Tibial nerve (tissue), 4 donors: ENCODE measurements around the gene PLPP3. TPM values are rescaled to one million over a fixed set of nuclear protein-coding genes. Genes with fewer than 3 reads are reported as not detected.
A peak's percentile ranks its signal among the peaks of the same experiment; 100 is the strongest.

ENCODE experiments used
- DNase-seq, 2 donors: peaks; one replicate each; pipeline ENCODE4 v3.0.0-alpha.2; 2019; ENCODE audit warnings: low spot score in 2 of 2
- H3K27ac ChIP-seq, 4 donors: fragments of 200-600 bp; sonication (generic) in 3 of 4; one replicate each; pipeline ENCODE4 v1.5.1; 2017 to 2019; ENCODE audit warnings: mild to moderate bottlenecking in 1 of 4
- H3K27me3 ChIP-seq, 2 donors: fragments of 200-600 bp; sonication (generic) in 1 of 2; one replicate each; pipeline versions ENCODE4 v1.5.1 to v1.6.0; 2017 to 2019
- H3K36me3 ChIP-seq, 3 donors: fragments of 200-600 bp; sonication (generic); one replicate each; pipeline ENCODE4 v1.5.1; 2018 to 2019
- H3K4me1 ChIP-seq, 4 donors: fragments of 200-600 bp; sonication (generic) in 3 of 4; one replicate each; pipeline ENCODE4 v1.5.1; 2017 to 2019
- H3K4me3 ChIP-seq, 4 donors: fragments of 200-600 bp; sonication (generic) in 3 of 4; one replicate each; pipeline ENCODE4 v1.5.1; 2017 to 2019; ENCODE audit warnings: mild to moderate bottlenecking in 1 of 4, moderate library complexity in 1 of 4
- H3K9me3 ChIP-seq, 4 donors: fragments of 200-600 bp; sonication (generic) in 3 of 4; one replicate each; pipeline ENCODE4 v1.5.1; 2017 to 2019
- EP300 ChIP-seq, 2 donors: sonication (generic); formaldehyde crosslinking; IDR thresholded peaks; one replicate each; pipeline ENCODE4 v1.6.1; 2017; ENCODE audit warnings: antibody characterized with exemption in 2 of 2, mild to moderate bottlenecking in 1 of 2
- POLR2A ChIP-seq, 2 donors: fragments of 450-650 bp; IDR thresholded peaks; one replicate each; pipeline ENCODE4 v1.6.1; 2017; ENCODE audit warnings: antibody characterized with exemption in 2 of 2, mild to moderate bottlenecking in 2 of 2, moderate library complexity in 2 of 2
- WGBS, 2 donors: methylation state at CpG; one replicate each; pipeline ENCODE4 v1.1.5; 2018; 5-methylcytosine and 5-hydroxymethylcytosine counted together
- total RNA-seq, 4 donors: library from RNA; depleted of rRNA; stranded (reverse); fragments of >200 nt; gene quantifications; one replicate each; pipeline ENCODE4 v1.1.0, GENCODE V29; 2016
- TF ChIP-seq, protein P1 (sequence below), 5 experiments: fragments of 200-600 bp in 3 of 5; fragments of 450-650 bp in 2 of 5; sonication (generic) in 3 of 5; IDR thresholded peaks; one replicate each; pipeline ENCODE4 v1.5.1; 2016 to 2019; ENCODE audit warnings: antibody characterized with exemption in 5 of 5, mild to moderate bottlenecking in 3 of 5, moderate library complexity in 2 of 5

PLPP3 gene
- 100 to 1,000 TPM; 139 to 307 (median 267) TPM for total RNA-seq

DNA sequence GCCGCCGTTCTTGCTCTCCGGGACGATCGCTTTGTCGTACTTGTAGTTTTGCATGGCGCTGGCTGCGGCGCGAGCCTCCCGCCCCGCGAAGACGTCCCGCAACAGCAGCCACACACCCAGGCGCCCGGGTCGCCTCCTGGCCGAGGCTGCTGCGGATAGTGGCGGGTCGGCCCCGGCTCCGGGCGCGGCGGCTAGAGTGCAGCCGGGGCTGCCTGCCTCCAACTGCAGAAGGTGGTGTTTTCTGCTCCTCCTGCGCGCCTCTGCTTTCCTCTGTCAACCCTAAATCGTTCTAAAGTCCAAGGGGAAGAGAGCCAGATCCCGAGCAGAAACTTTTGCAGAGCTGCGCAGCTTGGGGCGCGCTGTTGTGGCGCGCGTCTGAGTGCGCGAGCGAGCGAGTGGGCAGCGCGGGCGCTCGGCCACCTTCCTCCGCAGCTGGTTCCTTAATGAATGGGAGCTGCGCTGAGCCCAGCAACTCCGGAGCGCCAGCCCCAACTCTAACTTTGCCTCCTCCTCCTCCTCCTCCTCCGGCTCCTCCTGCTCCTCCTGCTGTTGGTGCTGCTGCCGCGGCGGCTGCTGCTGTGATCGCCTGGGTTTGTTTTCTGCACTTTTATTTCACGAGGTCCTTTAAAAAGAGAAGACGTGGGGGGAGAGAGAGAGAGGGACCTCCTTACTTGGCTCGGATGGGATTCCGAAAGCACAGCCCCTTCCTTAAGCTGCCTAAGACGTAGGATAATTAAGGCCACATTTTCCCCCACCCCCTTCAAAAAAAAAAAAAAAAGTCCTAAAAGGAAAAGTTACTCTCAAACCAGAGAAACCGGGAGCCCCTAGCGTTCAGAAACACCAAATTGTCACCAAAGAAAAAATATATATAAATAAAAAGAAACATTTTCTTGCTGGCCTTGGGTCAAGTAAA is at the start of gene PLPP3:
Gene PLPP3 (minus strand): TSS at position 601 of the 913 bp plus-strand sequence. CDS start 547 bp downstream, at position 54.
- DNase-seq, result peak; percentile 78 to 83
- TF ChIP-seq POLR2A (IDR thresholded peaks at IDR 0.05) (peak; percentile 91 to 92), EP300 (IDR thresholded peaks at IDR 0.05) (peak in 1 of 2 donors; percentile 96)
- TF ChIP-seq, protein P1, sequence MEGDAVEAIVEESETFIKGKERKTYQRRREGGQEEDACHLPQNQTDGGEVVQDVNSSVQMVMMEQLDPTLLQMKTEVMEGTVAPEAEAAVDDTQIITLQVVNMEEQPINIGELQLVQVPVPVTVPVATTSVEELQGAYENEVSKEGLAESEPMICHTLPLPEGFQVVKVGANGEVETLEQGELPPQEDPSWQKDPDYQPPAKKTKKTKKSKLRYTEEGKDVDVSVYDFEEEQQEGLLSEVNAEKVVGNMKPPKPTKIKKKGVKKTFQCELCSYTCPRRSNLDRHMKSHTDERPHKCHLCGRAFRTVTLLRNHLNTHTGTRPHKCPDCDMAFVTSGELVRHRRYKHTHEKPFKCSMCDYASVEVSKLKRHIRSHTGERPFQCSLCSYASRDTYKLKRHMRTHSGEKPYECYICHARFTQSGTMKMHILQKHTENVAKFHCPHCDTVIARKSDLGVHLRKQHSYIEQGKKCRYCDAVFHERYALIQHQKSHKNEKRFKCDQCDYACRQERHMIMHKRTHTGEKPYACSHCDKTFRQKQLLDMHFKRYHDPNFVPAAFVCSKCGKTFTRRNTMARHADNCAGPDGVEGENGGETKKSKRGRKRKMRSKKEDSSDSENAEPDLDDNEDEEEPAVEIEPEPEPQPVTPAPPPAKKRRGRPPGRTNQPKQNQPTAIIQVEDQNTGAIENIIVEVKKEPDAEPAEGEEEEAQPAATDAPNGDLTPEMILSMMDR (IDR thresholded peaks at IDR 0.05), result peak; percentile 38 to 65 (median 54)
- WGBS, 2 donors, result 0 to 1% methylated on average over 50 to 59 of the region's 62 CpGs
- Histone ChIP-seq H3K4me3 (peak within 1 kb of the TSS; percentile 82 to 94 (median 89)), H3K9me3 (no peaks in the 10 kb centered on the region), H3K36me3 (no peaks in the 10 kb centered on the region), H3K4me1 (peaks cover 0 to 42% (median 2%) of the 10 kb centered on the region in 4 donors), H3K27ac (peak within 1 kb of the TSS; percentile 93 to 98 (median 95)), H3K27me3 (no peaks in the 10 kb centered on the region)

DNA sequence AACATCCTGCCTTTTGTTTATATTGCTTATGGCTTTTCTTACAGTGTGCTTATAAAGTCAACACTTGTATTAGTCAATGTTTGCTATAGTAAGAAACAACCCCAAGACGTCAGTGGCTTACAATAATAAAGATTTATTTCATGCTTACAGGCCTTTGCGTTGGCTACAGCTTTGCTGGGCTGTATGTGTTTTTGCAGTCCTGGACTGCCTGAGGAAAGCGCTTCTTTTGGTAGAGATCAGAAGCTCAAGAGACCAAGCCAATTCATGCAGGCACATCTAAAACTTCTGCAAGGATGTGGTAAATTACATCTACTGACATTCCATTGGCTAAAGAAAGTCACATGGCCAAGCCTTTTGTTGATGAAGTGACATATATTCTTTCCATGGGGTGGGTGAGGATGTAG is 48.3 kb upstream of the PLPP3 start:
- Histone ChIP-seq H3K36me3 (no peaks in the 10 kb centered on the region), H3K27ac (no peak overlapping the region), H3K4me1 (peaks cover 0 to 20% (median 0%) of the 10 kb centered on the region in 4 donors), H3K27me3 (no peaks in the 10 kb centered on the region), H3K9me3 (no peaks in the 10 kb centered on the region), H3K4me3 (no peak overlapping the region)
- TF ChIP-seq POLR2A (IDR thresholded peaks at IDR 0.05) (no peak), EP300 (IDR thresholded peaks at IDR 0.05) (no peak)
- TF ChIP-seq, protein P1 (IDR thresholded peaks at IDR 0.05), result no peak
- 80 to 84% methylated on average over 3 of the region's 3 CpGs for WGBS, 2 donors
- no peak for DNase-seq

DNA sequence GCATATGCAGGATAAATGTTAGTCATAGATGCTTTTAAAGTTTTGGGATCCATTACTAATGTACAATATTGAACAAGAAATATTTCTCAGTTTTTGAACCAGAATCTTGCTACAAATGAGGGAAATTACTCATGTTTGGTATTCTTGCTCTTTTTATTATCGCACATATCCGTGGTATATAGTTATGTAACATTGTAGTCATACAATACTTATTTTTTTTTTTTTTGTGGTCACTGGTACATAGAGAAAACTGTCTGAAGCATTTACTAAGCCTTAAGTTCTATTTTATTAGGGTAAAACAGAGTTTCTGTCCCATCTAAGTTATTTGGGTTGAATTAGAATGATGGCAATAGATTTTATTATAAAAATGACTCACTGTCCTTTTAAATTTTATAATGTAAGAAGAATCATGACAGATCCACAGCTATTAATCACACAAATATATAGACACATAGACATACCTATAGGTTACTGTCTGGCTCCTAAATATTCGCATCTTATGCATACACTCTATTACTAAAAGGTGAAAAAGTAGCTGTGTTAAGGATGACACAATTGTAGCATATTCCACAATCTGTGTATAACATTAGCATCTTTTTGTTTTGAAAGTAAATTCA is 47.8 kb upstream of the PLPP3 start:
- Histone ChIP-seq H3K36me3 (no peaks in the 10 kb centered on the region), H3K4me3 (no peak overlapping the region), H3K9me3 (no peaks in the 10 kb centered on the region), H3K27me3 (no peaks in the 10 kb centered on the region), H3K4me1 (peaks cover 0 to 20% (median 0%) of the 10 kb centered on the region in 4 donors), H3K27ac (no peak overlapping the region)
- 66 to 73% methylated on average over 3 of the region's 3 CpGs for WGBS, 2 donors
- no peak for DNase-seq
- TF ChIP-seq, protein P1 (IDR thresholded peaks at IDR 0.05), result no peak
- TF ChIP-seq POLR2A (IDR thresholded peaks at IDR 0.05), result no peak
- TF ChIP-seq EP300 (IDR thresholded peaks at IDR 0.05), result no peak

DNA sequence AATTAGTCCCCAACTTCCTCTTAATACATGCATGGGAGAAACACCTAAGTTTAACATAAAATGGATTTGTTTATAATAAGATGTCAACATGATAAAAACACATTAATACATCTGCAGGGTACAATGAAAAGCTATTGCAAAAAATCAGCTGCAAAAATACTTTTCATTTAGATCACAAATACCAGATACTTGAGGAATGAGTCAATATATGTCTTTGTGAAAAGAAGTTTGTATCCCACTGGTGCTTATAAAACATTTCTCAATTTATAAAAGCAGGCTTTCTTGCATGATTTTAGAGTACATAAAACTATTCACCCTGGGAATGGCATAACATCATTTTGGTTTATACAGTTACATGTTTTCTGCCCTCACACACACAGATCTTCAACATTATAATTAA is 47.2 kb upstream of the PLPP3 start:
- Histone ChIP-seq H3K9me3 (no peaks in the 10 kb centered on the region), H3K36me3 (no peaks in the 10 kb centered on the region), H3K27me3 (no peaks in the 10 kb centered on the region), H3K4me1 (peaks cover 0 to 20% (median 0%) of the 10 kb centered on the region in 4 donors), H3K27ac (no peak overlapping the region), H3K4me3 (no peak overlapping the region)
- TF ChIP-seq, protein P1 (IDR thresholded peaks at IDR 0.05), result no peak
- no peak for TF ChIP-seq EP300 (IDR thresholded peaks at IDR 0.05)
- no peak for TF ChIP-seq POLR2A (IDR thresholded peaks at IDR 0.05)
- no peak for DNase-seq
